ENCODE results near the gene EXD3.

DNA sequence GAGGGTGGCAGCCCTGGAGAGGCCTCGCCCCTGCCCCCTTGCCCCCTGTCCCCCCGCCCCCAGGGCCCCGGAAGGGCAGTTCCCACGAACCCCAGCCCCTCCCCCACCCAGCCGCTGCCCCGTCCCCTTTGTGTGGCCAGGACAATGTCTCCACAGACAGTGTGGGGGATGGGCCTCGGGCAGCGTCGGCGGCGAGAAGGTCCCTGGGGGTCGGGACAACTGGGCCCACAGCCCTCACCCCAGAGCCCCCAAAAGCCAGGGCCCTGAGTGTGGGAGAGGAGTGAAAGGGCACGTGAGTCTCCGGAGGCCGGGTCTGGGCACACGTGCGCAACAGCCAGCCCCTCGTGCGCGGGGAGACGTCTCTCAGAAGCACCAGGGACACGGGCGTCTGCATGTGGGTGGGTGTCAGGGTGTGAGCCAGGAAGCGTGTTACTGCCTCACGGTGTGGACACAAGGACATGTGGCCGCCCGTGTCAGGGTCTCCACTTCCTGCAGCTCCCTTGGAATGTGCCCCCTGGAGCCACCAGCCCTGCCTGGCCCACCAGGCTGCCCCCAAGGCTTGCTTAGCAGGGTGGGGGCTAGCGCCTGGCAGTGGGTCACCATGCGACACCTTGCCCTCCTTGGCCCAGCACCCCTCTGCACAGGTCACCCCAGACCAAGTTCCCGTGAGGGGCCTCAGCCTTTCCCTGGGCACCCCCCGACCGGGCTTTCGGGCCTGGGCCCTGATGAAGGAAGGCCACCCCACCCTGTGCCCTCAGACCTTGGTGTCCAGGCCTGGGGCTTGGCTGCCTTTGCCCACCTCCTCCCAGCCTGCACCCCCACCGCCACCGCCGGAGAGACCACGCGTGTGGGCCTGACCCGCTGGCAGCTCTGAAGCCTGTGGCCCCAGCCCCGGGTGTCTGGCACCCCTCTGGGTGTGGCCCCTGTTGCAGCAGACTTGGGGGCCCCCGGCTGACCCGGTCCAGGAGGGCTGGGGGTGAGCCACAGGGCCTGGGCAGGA lies 108.1 kb downstream of the EXD3 start:
- TF ChIP-seq, protein P1, sequence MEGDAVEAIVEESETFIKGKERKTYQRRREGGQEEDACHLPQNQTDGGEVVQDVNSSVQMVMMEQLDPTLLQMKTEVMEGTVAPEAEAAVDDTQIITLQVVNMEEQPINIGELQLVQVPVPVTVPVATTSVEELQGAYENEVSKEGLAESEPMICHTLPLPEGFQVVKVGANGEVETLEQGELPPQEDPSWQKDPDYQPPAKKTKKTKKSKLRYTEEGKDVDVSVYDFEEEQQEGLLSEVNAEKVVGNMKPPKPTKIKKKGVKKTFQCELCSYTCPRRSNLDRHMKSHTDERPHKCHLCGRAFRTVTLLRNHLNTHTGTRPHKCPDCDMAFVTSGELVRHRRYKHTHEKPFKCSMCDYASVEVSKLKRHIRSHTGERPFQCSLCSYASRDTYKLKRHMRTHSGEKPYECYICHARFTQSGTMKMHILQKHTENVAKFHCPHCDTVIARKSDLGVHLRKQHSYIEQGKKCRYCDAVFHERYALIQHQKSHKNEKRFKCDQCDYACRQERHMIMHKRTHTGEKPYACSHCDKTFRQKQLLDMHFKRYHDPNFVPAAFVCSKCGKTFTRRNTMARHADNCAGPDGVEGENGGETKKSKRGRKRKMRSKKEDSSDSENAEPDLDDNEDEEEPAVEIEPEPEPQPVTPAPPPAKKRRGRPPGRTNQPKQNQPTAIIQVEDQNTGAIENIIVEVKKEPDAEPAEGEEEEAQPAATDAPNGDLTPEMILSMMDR (IDR thresholded peaks at IDR 0.05; ENCODE audit: low read length): no peak
- no peak for TF ChIP-seq EZH2 (optimal IDR thresholded peaks at IDR 0.05; ENCODE audit: low read depth, low read length)
- no peak for TF ChIP-seq EZH2phosphoT487 (IDR thresholded peaks at IDR 0.05; ENCODE audit: low read length)
